OCI-LY1 (cell line): Measurements from ENCODE around the gene COBL.

ENCODE experiments used
- H2AFZ ChIP-seq: fragments of 200-600 bp; sonication (generic), shearing (Covaris generic); 2 replicates; pipeline ENCODE4 v1.6.0; 2014; ENCODE audit warnings: antibody characterized with exemption, mild to moderate bottlenecking, low read length
- H3F3A ChIP-seq: fragments of 200-600 bp; sonication (generic), shearing (Covaris generic); 2 replicates; pipeline ENCODE4 v1.6.0; 2014; ENCODE audit warnings: mild to moderate bottlenecking, antibody characterized with exemption, low read length, moderate library complexity; ENCODE audit not compliant: insufficient read depth
- H3K27ac ChIP-seq: fragments of 200-600 bp; sonication (generic); 2 replicates; pipeline ENCODE4 v1.5.1; 2014; ENCODE audit warnings: low read length, mixed run types, mild to moderate bottlenecking, low read depth; ENCODE audit not compliant: poor library complexity, severe bottlenecking
- H3K27me3 ChIP-seq: fragments of 200-600 bp; sonication (generic); 2 replicates; pipeline ENCODE4 v1.6.0; 2014; ENCODE audit warnings: antibody characterized with exemption, mild to moderate bottlenecking, low read length, moderate library complexity; ENCODE audit not compliant: insufficient read depth
- H3K36me3 ChIP-seq: fragments of 200-600 bp; sonication (generic); 2 replicates; pipeline ENCODE4 v1.6.1; 2014; ENCODE audit warnings: mild to moderate bottlenecking, antibody characterized with exemption, low read length, moderate library complexity, mixed read lengths; ENCODE audit not compliant: insufficient read depth
- H3K4me1 ChIP-seq: fragments of 200-600 bp; sonication (generic); 2 replicates; pipeline ENCODE4 v1.5.1; 2014; ENCODE audit warnings: mild to moderate bottlenecking, low read length, moderate library complexity; ENCODE audit not compliant: insufficient read depth, severe bottlenecking
- H3K4me2 ChIP-seq: fragments of 200-600 bp; sonication (generic), shearing (Covaris generic); 2 replicates; pipeline ENCODE4 v1.6.1; 2014; ENCODE audit warnings: low read length
- H3K4me3 ChIP-seq: fragments of 200-600 bp; sonication (generic); 2 replicates; pipeline ENCODE4 v1.5.1; 2014; ENCODE audit warnings: low read length, low read depth, mild to moderate bottlenecking, mixed read lengths; ENCODE audit not compliant: poor library complexity, severe bottlenecking
- H3K79me2 ChIP-seq: fragments of 200-600 bp; shearing (Covaris generic); 2 replicates; pipeline ENCODE4 v1.6.1; 2016; ENCODE audit warnings: mixed run types, low read length, mixed read lengths; ENCODE audit not compliant: insufficient read depth
- H3K9ac ChIP-seq: fragments of 200-600 bp; sonication (generic), shearing (Covaris generic); 2 replicates; pipeline ENCODE4 v1.6.1; 2014; ENCODE audit warnings: mild to moderate bottlenecking, low read length, mixed read lengths
- H3K9me2 ChIP-seq: fragments of 200-600 bp; sonication (generic), shearing (Covaris generic); 2 replicates; pipeline ENCODE4 v1.6.1; 2014; ENCODE audit warnings: low read depth, mild to moderate bottlenecking, low read length, mixed read lengths
- H3K9me3 ChIP-seq: fragments of 200-600 bp; shearing (Covaris generic); 2 replicates; pipeline ENCODE4 v1.6.1; 2014; ENCODE audit warnings: low read length, mixed read lengths
- H4K20me1 ChIP-seq: fragments of 200-600 bp; sonication (generic), shearing (Covaris generic); 2 replicates; pipeline ENCODE4 v1.6.0; 2016; ENCODE audit warnings: mild to moderate bottlenecking, low read length; ENCODE audit not compliant: insufficient read depth
- CTCF ChIP-seq: fragments of 200-600 bp; sonication (generic), shearing (Covaris generic); IDR thresholded peaks from 2 replicates; pipeline ENCODE4 v1.5.1; 2017; ENCODE audit warnings: mild to moderate bottlenecking, antibody characterized with exemption, low read length, moderate library complexity, mixed read lengths
- EZH2 ChIP-seq: fragments of 200-600 bp; sonication (generic), shearing (Covaris generic); IDR thresholded peaks from 2 replicates; pipeline ENCODE4 v1.8.0; 2017; ENCODE audit warnings: borderline replicate concordance, mixed run types, mild to moderate bottlenecking, antibody characterized with exemption, low read length, moderate library complexity, mixed read lengths

COBL gene

GRCh38 chr7:51317582-51317910, 937 bp upstream of the COBL start:
- H4K20me1 ChIP-seq = no peaks in the 10 kb centered on the region
- H3K36me3 ChIP-seq = no peaks in the 10 kb centered on the region
- no peak overlapping the region for H3K4me2 ChIP-seq
- no peak overlapping the region for H3K9ac ChIP-seq
- H3K9me3 ChIP-seq = no peaks in the 10 kb centered on the region
- no peaks in the 10 kb centered on the region for H3K4me1 ChIP-seq
- no peaks in the 10 kb centered on the region for H3K27me3 ChIP-seq
- no peak overlapping the region for H3K27ac ChIP-seq
- TF ChIP-seq CTCF (no peak), EZH2 (no peak)
- H3K4me3 ChIP-seq = no peak overlapping the region
- H3K79me2 ChIP-seq = no peaks in the 10 kb centered on the region
- no peak overlapping the region for H2AFZ ChIP-seq
- no peaks in the 10 kb centered on the region for H3F3A ChIP-seq
- no peaks in the 10 kb centered on the region for H3K9me2 ChIP-seq

- H3K9ac ChIP-seq = no peak overlapping the region
- no peaks in the 10 kb centered on the region for H3K9me2 ChIP-seq
- no peaks in the 10 kb centered on the region for H3K79me2 ChIP-seq
- TF ChIP-seq CTCF = no peak
- TF ChIP-seq EZH2 = no peak
- H4K20me1 ChIP-seq = no peaks in the 10 kb centered on the region
- no peaks in the 10 kb centered on the region for H3K36me3 ChIP-seq
- no peaks in the 10 kb centered on the region for H3K27me3 ChIP-seq
- no peak overlapping the region for H3K27ac ChIP-seq
- H3K4me1 ChIP-seq = no peaks in the 10 kb centered on the region
- H2AFZ ChIP-seq = no peak overlapping the region
- no peak overlapping the region for H3K4me2 ChIP-seq
- H3K9me3 ChIP-seq = no peaks in the 10 kb centered on the region
- no peak overlapping the region for H3K4me3 ChIP-seq
- H3F3A ChIP-seq = no peaks in the 10 kb centered on the region
Measured at GRCh38 chr7:51316262-51316665, 345 bp downstream of the COBL start.

- H2AFZ ChIP-seq = no peak overlapping the region
- H3K27me3 ChIP-seq = no peaks in the 10 kb centered on the region
Measured at GRCh38 chr7:51315393-51316261, 982 bp downstream of the COBL start.

More at GRCh38 chr7:51315393-51316261, 982 bp downstream of the COBL start:
- Histone ChIP-seq H4K20me1 (no peaks in the 10 kb centered on the region), H3K9ac (no peak overlapping the region), H3K36me3 (no peaks in the 10 kb centered on the region), H3K27ac (no peak overlapping the region), H3K4me3 (no peak overlapping the region), H3F3A (no peaks in the 10 kb centered on the region), H3K9me3 (no peaks in the 10 kb centered on the region), H3K4me1 (no peaks in the 10 kb centered on the region), H3K4me2 (no peak overlapping the region), H3K9me2 (no peaks in the 10 kb centered on the region), H3K79me2 (no peaks in the 10 kb centered on the region)
- TF ChIP-seq EZH2 (no peak), CTCF (no peak)
